ENCODE results near the gene SYNGR4.
A peak's percentile ranks its signal among the peaks of the same experiment; 100 is the strongest.

Gene SYNGR4

DNA sequence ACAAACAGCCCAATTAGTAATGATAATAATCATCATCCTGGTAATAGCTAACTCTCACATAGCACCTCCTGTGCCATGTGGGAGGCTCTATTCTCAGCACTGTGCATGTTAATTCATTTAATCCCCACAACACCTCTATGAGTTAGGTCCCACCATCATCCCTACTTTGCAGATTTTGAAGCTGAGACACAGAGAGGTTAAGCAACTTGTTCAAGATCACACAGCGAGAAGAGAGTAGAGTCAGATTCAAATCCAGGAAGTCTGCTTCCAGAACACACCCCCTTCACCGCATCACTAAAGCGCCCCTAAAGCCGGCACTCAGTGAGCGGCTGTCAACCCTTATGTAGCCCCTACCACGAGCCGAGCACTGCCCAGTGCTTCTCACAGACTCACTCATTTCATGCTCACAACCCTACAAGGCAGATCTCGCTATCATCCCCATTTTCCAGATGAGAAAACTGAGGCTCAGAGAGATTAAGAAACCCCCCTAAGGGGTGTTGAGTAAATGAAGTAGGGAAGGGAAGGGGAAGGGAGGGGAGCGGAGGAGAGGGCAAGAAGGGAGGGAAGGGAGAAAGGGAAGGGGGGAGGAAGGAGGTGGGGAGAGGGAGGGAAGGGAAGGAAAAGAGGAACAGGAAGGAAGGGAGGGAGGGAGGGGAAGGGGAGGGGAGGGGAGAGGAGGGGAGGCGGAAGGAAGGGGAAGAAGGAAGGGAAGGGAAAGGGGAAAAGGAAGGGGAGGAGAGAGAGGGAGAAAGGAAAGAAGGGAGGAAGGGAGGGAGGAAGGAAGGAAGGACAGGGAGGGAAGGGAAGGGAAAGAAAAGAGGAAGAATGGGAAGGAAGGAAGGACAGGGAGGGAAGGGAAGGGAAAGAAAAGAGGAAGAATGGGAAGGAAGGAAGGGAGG, 22.4 kb upstream of the SYNGR4 start:
- no peak for DNase-seq

GRCh38 chr19:48342414-48342738, 21.8 kb upstream of the SYNGR4 start:
- DNase-seq, result no peak

- no peak for DNase-seq
Measured at GRCh38 chr19:48342841-48343540, 21.2 kb upstream of the SYNGR4 start.

GRCh38 chr19:48344892-48345291, 19.3 kb upstream of the SYNGR4 start:
- DNase-seq, result no peak

DNA sequence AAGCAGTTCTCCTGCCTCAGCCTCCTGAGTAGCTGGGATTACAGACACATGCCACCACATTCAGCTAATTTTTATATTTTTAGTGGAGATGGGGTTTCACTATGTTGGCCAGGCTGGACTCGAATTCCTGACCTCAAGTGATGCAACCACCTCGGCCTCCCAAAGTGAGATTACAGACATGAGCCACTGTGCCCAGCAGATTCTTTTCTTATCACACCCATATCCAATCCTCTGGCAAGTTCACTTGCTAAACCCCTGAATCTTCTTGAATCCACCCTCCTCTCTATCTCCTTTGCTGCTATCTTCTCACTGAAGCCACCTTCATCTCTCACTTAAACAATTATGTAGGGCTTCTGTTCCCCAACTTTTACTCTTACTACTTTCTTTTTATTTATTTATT, 18.0 kb upstream of the SYNGR4 start:
- DNase-seq, result no peak

- no peak for DNase-seq
Measured at GRCh38 chr19:48348045-48348444, 16.1 kb upstream of the SYNGR4 start.

DNA sequence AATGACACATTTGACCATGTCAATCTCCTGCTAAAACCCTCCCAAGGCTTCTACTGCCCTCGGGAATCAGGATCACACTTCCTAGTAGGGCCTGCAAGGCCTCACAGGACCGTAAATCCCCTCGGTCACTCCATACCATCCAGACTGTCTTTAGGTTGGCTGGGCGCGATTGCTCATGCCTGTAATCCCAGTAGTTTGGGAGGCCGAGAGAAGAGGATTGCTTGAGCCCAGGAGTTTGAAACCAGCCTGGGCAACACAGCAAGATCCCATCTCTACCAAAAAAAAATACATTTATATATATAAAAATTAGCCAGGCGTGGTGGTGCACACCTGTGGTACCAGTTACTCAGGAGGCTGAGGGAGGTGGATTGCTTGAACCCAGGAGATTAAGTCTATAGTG, 15.4 kb upstream of the SYNGR4 start:
- DNase-seq, result no peak

DNA sequence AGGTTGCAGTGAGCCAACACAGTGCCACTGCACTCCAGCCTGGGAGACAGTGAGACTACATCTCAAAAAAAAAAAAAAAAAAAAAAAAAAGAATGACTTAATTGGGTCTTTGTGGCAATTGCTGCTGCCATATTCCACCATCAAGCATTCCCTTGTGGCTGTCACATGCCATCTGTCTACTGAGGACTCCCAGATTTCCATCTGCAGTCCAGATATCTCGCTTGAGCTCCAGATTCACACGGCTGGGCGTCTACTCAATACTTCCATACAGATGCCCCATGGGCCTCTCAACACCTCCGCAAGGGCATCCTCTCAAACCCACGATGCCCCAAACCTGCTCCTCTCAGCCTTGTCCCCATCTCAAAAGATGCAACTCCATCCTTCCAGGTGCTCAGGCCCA, 13.3 kb upstream of the SYNGR4 start:
- peak; percentile 31 for DNase-seq

DNA sequence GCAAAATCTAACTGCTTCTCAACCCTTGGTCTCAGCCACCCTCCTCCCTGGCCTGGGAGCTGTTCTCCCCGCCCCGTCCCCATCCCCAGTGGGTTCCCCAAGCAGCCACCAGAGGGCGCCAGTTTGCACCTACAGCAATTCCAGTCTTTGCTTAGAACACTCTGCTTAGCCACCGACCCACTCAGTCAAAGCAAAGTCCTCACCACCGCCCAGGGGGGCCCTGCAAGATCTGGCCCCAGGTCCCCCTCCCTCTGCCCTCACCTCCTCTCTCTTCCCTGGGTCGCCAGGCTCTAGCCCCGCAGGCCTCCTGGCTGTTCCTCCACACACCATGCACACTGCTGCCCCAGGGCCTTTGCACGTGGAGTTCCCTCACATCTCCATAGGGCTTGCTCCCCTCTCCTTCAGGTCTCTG, 12.8 kb upstream of the SYNGR4 start:
- DNase-seq, result peak; percentile 42

DNA sequence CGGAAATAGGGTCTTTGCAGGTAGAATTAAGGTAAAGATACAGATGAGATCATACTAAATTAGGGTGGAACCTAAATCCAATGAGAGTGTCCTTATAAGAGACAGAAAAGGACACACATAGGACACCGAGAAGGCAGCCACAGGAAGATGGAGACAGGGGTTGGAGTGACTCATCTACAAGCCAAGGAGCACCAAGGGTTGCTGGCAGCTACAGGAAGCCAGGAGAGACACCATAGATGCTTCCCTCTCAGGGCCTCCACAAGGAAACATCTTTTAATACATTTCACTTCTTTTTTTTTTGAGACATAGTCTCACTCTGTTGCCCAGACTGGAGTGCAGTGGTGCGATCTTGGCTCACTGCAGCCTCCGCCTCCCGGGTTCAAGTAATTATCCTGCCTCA, 10.5 kb upstream of the SYNGR4 start:
- DNase-seq, result no peak

GRCh38 chr19:48354332-48354992, 9.7 kb upstream of the SYNGR4 start:
- no peak for DNase-seq

GRCh38 chr19:48355365-48355954, 8.7 kb upstream of the SYNGR4 start:
- DNase-seq, result no peak

- no peak for DNase-seq
Measured at GRCh38 chr19:48359123-48359522, 5.0 kb upstream of the SYNGR4 start.

- DNase-seq, result no peak
Measured at GRCh38 chr19:48361912-48362311, 2.3 kb upstream of the SYNGR4 start.

- peak; percentile 95 for DNase-seq
Measured at GRCh38 chr19:48362716-48363499, 1.3 kb upstream of the SYNGR4 start.

GRCh38 chr19:48363500-48363809, 712 bp upstream of the SYNGR4 start:
- DNase-seq, result no peak

- DNase-seq, result no peak
Measured at GRCh38 chr19:48364598-48365348, 606 bp downstream of the SYNGR4 start.

DNA sequence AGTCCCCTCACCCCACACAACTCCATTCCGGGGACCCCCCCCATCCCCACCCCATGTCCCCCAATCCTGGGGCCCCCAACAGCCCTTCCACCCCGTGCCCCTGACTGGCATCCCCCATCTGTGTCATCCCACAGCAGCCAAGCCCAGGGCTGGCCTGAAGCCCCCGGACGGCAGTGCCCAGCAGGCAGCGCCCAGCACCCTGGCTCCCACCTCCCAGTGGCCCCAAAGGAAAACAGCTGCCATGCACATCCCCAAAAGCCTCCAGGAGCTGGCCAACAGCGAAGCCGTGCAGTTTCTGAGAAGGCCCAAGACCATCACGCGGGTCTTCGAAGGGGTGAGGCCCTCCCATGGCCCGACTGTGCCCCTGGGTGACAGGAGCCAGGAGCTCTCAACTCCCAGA, 1.4 kb downstream of the SYNGR4 start:
- DNase-seq, result no peak

DNA sequence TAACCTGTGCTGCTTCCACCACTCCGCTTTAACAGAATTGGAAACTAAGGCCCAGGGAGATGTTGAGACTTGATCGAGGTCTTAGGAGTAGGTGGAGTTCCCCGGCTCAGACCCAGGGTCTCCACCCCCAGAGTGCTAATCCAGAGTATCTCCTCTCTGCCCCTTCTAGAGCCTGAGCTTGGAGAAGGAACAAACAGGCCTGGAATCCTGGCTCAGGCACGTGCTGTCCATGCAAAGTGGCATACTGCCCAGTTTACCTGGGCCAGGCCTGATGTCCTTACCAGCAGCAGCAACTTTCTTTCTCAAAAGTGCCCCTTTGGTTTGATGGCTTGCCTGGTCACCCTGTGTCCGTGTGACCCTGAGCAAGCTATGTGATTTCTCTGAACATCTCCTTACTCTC, 3.7 kb downstream of the SYNGR4 start:
- DNase-seq, result no peak

- peak; percentile 67 for DNase-seq
Measured at GRCh38 chr19:48368936-48369335, 4.8 kb downstream of the SYNGR4 start.

DNA sequence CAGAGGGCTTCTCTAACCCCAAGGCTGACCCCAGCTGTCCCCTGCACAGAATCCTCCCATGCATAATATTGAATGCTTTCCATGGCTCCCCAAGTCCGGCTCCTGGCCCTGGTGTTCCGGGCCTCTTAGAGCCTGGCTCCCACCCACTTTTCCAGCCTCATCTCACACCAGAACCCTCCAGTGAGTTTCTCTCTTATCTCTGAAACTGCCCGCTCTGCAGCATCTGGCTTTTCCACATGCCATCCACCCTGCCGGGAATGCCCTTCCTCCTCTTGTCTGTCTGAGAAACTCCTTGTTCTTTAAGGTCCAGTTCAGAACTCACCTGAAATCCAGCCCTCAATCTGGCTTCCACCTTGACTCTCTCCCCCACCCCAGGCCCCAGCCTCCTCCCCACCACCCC, 6.8 kb downstream of the SYNGR4 start:
- no peak for DNase-seq

- no peak for DNase-seq
Measured at GRCh38 chr19:48371367-48371766, 7.2 kb downstream of the SYNGR4 start.
